GM13976 (cell line): Measurements from ENCODE around the gene NBEA.

ENCODE experiments used
- DNase-seq: peaks from one replicate; pipeline ENCODE4 v3.0.0; 2012; ENCODE audit warnings: low spot score
- in situ Hi-C: fragments of 300-500 bp; cut with MboI; formaldehyde crosslinking; loops from one replicate; pipeline ENCODE4 v1.12.0; 2022; ENCODE audit warnings: low sequenced_read_pairs, mixed read lengths, inconsistent platforms; ENCODE audit not compliant: unreplicated experiment
- TF ChIP-seq, protein P1 (sequence below): IDR thresholded peaks from 2 replicates; pipeline ENCODE4 v1.5.1; 2012; ENCODE audit warnings: borderline replicate concordance, mild to moderate bottlenecking; ENCODE audit not compliant: insufficient read depth; ENCODE audit errors: extremely low read depth, missing control alignments, control extremely low read depth

The NBEA gene

DNA sequence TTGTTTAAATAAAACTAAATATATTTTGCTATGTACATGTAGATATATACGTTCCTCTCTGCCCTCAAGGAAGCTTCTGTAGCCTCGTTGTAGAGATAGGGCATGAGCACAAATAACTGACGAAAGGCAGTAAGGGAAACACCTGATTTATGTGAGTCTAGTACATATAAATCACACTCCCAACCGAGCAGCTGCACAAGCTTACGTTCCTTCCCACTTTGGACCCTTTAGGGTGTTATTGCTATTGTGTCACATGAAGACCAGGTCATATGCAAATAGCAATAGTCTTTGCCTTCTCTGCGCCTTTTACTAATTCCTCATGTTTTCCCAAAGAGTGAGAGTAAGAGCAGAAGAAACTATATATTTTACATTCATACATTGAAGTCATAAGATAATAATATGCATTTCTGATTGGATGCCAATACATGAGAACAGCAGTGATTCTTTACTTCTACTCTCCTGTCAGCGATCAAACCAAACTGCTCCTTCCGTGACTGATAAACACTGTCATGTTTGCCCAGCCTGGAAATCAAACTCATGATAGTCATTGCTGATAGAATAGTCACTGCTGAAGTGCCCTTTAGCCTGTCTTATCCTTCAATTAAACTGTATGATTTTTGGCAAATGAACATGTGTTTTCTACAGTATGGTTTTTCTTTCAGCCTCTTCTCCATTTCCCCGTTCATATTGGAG is 661.7 kb downstream of the NBEA start:
- in situ Hi-C loops = no loop called here
- DNase-seq = no peak
- TF ChIP-seq, protein P1, sequence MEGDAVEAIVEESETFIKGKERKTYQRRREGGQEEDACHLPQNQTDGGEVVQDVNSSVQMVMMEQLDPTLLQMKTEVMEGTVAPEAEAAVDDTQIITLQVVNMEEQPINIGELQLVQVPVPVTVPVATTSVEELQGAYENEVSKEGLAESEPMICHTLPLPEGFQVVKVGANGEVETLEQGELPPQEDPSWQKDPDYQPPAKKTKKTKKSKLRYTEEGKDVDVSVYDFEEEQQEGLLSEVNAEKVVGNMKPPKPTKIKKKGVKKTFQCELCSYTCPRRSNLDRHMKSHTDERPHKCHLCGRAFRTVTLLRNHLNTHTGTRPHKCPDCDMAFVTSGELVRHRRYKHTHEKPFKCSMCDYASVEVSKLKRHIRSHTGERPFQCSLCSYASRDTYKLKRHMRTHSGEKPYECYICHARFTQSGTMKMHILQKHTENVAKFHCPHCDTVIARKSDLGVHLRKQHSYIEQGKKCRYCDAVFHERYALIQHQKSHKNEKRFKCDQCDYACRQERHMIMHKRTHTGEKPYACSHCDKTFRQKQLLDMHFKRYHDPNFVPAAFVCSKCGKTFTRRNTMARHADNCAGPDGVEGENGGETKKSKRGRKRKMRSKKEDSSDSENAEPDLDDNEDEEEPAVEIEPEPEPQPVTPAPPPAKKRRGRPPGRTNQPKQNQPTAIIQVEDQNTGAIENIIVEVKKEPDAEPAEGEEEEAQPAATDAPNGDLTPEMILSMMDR = no peak

DNA sequence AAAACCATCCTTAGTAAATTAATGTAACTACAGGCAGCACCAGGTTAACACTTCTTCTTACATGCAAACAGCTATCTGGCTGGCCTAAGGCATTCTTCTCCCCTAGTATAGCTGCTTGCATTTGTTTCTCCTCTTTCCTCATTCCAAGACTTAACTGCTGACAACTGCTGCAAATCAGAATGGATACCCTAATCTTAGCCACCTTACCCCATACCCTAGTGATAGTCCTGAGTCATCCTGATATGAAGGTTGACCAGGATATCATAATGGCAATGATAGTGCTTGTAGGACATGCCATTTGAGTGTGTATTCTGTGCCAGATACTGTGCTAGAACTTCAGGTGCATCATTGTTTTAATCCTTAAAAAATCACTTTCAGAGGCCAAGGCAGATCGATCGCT is 672.6 kb downstream of the NBEA start:
- in situ Hi-C loops = no loop called here
- TF ChIP-seq, protein P1 = no peak
- DNase-seq = no peak

GRCh38 chr13:35617420-35617819 is 675.4 kb downstream of the NBEA start:
- in situ Hi-C loops = no loop called here
- TF ChIP-seq, protein P1 = no peak
- no peak for DNase-seq

DNA sequence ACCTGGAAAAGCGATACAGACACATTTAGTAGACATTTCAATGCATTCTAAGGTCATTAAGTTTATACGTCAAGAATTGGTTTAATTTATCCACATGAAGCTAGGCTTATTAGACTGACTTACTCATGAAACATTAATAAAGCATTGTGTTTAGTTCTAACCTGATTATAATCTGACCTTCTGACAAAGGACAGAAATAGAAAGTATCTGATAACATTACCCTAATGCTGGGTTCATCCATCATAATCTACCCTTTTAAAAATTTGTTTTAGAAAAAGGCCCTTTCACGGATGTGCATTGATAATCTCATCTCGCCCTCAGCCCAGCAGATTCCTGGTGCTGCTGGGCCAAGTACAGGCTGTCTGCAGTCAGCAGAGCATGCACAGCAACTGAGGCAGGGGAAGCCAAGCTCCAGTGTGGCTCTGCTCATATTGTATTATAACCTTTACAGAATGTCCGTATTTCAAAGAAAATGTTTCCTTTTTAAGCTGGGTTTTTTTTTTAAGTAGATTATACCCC is 676.6 kb downstream of the NBEA start:
- DNase-seq = no peak
- in situ Hi-C loops = no loop called here
- TF ChIP-seq, protein P1 = no peak

- DNase-seq = no peak
Measured at GRCh38 chr13:35621989-35622388, 679.9 kb downstream of the NBEA start.

GRCh38 chr13:35629026-35629425 is 687.0 kb downstream of the NBEA start:
- no peak for DNase-seq
- in situ Hi-C loops = no loop called here
- TF ChIP-seq, protein P1 = no peak

More at GRCh38 chr13:35621989-35622388, 679.9 kb downstream of the NBEA start:
- in situ Hi-C loops = no loop called here
- TF ChIP-seq, protein P1 = no peak
